ENCODE results near the gene KDM4C. TPM values are rescaled to one million over a fixed set of nuclear protein-coding genes. Genes with fewer than 3 reads are reported as not detected.

The KDM4C gene
- total and polyA plus RNA-seq, 2 of the 8 experiments (the other 6 are each of a cell fraction or from before 2014, with no cell fraction given), result 13.0 to 26.1 TPM

DNA sequence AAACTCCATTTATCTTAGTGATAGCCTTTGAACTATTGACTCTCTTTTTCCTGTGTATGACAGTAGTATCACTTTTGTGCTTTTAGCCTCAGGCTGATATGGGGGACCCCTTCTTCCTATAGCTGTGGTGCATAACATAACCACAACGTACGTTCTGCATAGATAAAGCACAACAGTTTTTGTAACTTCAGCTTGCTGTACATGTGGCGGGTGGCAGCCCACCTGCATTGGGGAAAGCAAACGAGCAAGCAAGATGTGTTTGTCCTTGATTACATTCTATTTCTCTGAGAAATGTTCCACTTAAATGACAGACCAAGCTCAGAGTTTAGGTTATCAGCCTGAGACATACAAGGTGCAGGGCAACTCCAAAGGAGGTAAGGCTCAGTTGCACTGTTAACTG lies 309.4 kb downstream of the KDM4C start:
- ChIA-PET POLR2A (ENCODE audit: partially characterized antibody) (no interaction called here), CTCF (ENCODE audit: partially characterized antibody) (interaction anchor here (0.6 to 2.1 kb wide), 5 partner anchors 9 to 328 kb away, joined by 3 to 11 read pairs (median 3); no protein-coding TSS in a partner anchor)
- FAIRE-seq, result no peak
- H2BK15ac ChIP-seq (ENCODE audit: low read length), result no peak overlapping the region
- no peak overlapping the region for H3K4me3 ChIP-seq (ENCODE audit: extremely low read depth in 1 of 4, insufficient read depth in 2 of 4, low read depth in 3 of 4, low read length in 4 of 4)
- WGBS, 2 experiments (ENCODE audit: extremely low coverage in 1 of 2, insufficient coverage in 1 of 2, insufficient read length in 1 of 2, insufficient replicate concordance in 2 of 2, low coverage in 1 of 2, low lambda C conversion rate in 2 of 2, missing lambda C conversion rate in 1 of 2), result 60% methylated on average over 4 of the region's 4 CpGs; no CpG with 5 or more reads in 1 of the 2 experiments
- TF ChIP-seq, protein P1, sequence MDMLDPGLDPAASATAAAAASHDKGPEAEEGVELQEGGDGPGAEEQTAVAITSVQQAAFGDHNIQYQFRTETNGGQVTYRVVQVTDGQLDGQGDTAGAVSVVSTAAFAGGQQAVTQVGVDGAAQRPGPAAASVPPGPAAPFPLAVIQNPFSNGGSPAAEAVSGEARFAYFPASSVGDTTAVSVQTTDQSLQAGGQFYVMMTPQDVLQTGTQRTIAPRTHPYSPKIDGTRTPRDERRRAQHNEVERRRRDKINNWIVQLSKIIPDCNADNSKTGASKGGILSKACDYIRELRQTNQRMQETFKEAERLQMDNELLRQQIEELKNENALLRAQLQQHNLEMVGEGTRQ (IDR thresholded peaks at IDR 0.05; ENCODE audit: low read length), result no peak
- TF ChIP-seq GABPA (IDR thresholded peaks at IDR 0.05; ENCODE audit: borderline replicate concordance, insufficient read depth, low read length), result no peak
- no peak for TF ChIP-seq KDM5A (IDR thresholded peaks at IDR 0.05; ENCODE audit: low read length)
- no peak overlapping the region for H4K91ac ChIP-seq (replicated peaks; ENCODE audit: insufficient read length, low read length)
- no peak overlapping the region for H4K8ac ChIP-seq (ENCODE audit: extremely low read depth, insufficient read depth, low read length)
- no peaks in the 10 kb centered on the region for H3K36me3 ChIP-seq (ENCODE audit: control insufficient read depth in 2 of 4, insufficient read depth in 4 of 4, low read length in 3 of 4)
- no peak for DNase-seq (ENCODE audit: low read depth in 1 of 2, low spot score in 2 of 2)
- H3K79me2 ChIP-seq (ENCODE audit: control insufficient read depth in 1 of 2, insufficient read depth in 2 of 2, low read length in 2 of 2), result no peaks in the 10 kb centered on the region
- H2BK20ac ChIP-seq (ENCODE audit: low read length), result no peak overlapping the region
- H2BK12ac ChIP-seq (ENCODE audit: low read depth, low read length), result no peak overlapping the region
- no peak overlapping the region for H3K4ac ChIP-seq (replicated peaks; ENCODE audit: insufficient read length, low read depth, low read length)
- no peaks in the 10 kb centered on the region for H3K23me2 ChIP-seq (ENCODE audit: low read depth, low read length)
- H2BK5ac ChIP-seq (ENCODE audit: low read depth, low read length), result no peak overlapping the region
- no peaks in the 10 kb centered on the region for H4K20me1 ChIP-seq (replicated peaks in 1 of 2; ENCODE audit: control insufficient read depth in 1 of 2, insufficient read depth in 2 of 2, low read length in 2 of 2)
- H3K9ac ChIP-seq (replicated peaks in 1 of 4; ENCODE audit: extremely low read depth in 1 of 4, low read depth in 3 of 4, low read length in 3 of 4), result no peak overlapping the region
- H2AFZ ChIP-seq (ENCODE audit: low read length), result no peak overlapping the region
- no peak overlapping the region for H2AK5ac ChIP-seq (ENCODE audit: low read depth, low read length)
- no peak overlapping the region for H3K18ac ChIP-seq (ENCODE audit: extremely low read depth, low read length)
- no peaks in the 10 kb centered on the region for H3K4me1 ChIP-seq (replicated peaks in 1 of 4; ENCODE audit: control insufficient read depth in 3 of 4, insufficient read depth in 4 of 4, low read length in 3 of 4)
- no peaks in the 10 kb centered on the region for H3K79me1 ChIP-seq (ENCODE audit: low read depth, low read length)
- H3K9me3 ChIP-seq (ENCODE audit: insufficient read depth in 2 of 2, low read depth in 1 of 2, low read length in 1 of 2), result no peaks in the 10 kb centered on the region
- no peak overlapping the region for H4K5ac ChIP-seq (ENCODE audit: insufficient read length, low read depth, low read length)
- H3K14ac ChIP-seq (ENCODE audit: insufficient read length), result no peak overlapping the region
- H3K23ac ChIP-seq (ENCODE audit: insufficient read length), result no peak overlapping the region
- H3K4me2 ChIP-seq (ENCODE audit: insufficient read depth in 1 of 2, low read depth in 2 of 2, low read length in 2 of 2), result no peak overlapping the region
- H3K27ac ChIP-seq (ENCODE audit: low read depth, low read length), result no peak overlapping the region
- H3K27me3 ChIP-seq (replicated peaks in 1 of 4; ENCODE audit: control insufficient read depth in 3 of 4, extremely low read depth in 1 of 4, insufficient read depth in 3 of 4, low read length in 3 of 4), result no peaks in the 10 kb centered on the region
- H2BK120ac ChIP-seq (replicated peaks; ENCODE audit: low read depth, low read length), result no peak overlapping the region
- no peak overlapping the region for H3K56ac ChIP-seq (replicated peaks; ENCODE audit: insufficient read length, low read depth, low read length)

Data from H1 (cell line).